SK-N-MC (cell line): ENCODE results near the gene CYB5R4.

Experiments used
- DNase-seq: peaks from one replicate; pipeline ENCODE4 v3.0.0-alpha.2; 2011; ENCODE audit warnings: low read depth, low spot score
- H3K27ac ChIP-seq: fragments of 200-600 bp; sonication (generic); 2 replicates; pipeline ENCODE4 v1.5.1; 2016; ENCODE audit warnings: mixed run types
- H3K36me3 ChIP-seq: fragments of 200-600 bp; sonication (generic); 2 replicates; pipeline ENCODE4 v1.6.1; 2017; ENCODE audit warnings: antibody characterized with exemption, low read length, mixed read lengths; ENCODE audit not compliant: insufficient read depth
- H3K4me3 ChIP-seq: fragments of 200-600 bp; sonication (generic); 2 replicates; pipeline ENCODE4 v1.5.1; 2016
- H3K9ac ChIP-seq: fragments of 200-600 bp; sonication (generic); 2 replicates; pipeline ENCODE4 v1.8.0; 2017; ENCODE audit warnings: mixed run types, mixed read lengths; ENCODE audit not compliant: insufficient read length
- H3K9me3 ChIP-seq: fragments of 200-600 bp; sonication (generic); 2 replicates; pipeline ENCODE4 v1.6.1; 2017; ENCODE audit warnings: low read depth, mild to moderate bottlenecking, antibody characterized with exemption, low read length, moderate library complexity, mixed read lengths
- EZH2 ChIP-seq: fragments of 200-600 bp; sonication (generic); IDR thresholded peaks from one replicate; pipeline ENCODE4 v1.6.1; 2017; ENCODE audit warnings: antibody characterized with exemption
- FOXP2 ChIP-seq: optimal IDR thresholded peaks from 2 replicates; pipeline ENCODE3; 2011; ENCODE audit warnings: mild to moderate bottlenecking, moderate library complexity; ENCODE audit not compliant: insufficient read depth; ENCODE audit errors: extremely low read length, control extremely low read depth
- POLR2AphosphoS5 ChIP-seq: IDR thresholded peaks from 2 replicates; pipeline ENCODE4 v1.6.1; 2012; ENCODE audit warnings: mild to moderate bottlenecking, low read depth, low read length, borderline replicate concordance

CYB5R4 gene, protein sequence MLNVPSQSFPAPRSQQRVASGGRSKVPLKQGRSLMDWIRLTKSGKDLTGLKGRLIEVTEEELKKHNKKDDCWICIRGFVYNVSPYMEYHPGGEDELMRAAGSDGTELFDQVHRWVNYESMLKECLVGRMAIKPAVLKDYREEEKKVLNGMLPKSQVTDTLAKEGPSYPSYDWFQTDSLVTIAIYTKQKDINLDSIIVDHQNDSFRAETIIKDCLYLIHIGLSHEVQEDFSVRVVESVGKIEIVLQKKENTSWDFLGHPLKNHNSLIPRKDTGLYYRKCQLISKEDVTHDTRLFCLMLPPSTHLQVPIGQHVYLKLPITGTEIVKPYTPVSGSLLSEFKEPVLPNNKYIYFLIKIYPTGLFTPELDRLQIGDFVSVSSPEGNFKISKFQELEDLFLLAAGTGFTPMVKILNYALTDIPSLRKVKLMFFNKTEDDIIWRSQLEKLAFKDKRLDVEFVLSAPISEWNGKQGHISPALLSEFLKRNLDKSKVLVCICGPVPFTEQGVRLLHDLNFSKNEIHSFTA

DNA sequence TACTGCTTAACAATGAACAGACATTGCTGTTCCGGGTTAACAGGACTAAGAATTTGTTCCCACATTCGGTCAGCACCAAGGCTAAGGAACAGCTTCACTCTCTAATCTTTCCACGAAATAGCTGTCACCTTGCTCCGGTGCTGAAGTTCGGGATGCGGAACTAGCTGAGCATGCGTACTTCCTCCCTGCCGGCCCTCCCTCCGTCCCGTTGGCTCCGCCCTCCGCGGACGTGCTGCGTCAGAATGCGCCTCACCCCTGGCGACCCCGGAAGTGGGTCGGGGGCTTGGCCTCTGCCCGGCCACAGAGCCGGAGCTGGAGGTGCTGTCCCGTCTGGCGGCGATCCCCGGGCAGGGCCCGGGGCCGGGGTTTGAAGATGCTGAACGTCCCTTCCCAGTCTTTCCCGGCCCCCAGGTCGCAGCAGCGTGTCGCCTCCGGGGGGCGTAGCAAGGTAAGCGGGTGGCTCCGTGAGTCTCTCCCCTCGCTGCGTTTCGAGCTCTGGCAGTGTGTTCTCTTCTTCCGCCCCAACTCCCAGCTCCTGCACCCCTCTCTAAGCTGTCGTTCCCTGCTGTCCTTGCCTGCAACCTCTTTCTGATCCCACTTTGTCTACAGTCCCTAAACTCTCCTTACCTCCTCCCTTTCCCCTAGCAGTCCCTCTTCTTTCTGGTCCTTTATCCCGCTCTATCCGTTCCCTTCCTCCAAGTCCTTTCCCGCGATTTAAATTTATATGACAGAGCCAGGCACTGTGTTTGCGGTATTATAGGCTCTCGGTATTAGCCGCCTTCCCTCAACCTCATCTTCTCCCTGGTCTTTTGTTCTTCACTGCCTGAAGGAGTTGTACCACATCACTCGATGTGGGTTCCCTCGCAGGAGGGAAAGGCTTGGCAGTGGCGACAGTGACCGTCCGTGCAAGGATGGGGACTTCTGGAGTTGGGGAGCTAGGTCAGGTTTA, at the start of gene CYB5R4:
Gene CYB5R4, plus strand, starts transcription at position 280 of the 949 bp plus-strand sequence. Its CDS starts 94 bp downstream, at position 374.
- H3K27ac ChIP-seq = no peak within 1 kb of the TSS
- DNase-seq = peak; percentile 78
- peak within 1 kb of the TSS; percentile 89 for H3K4me3 ChIP-seq
- TF ChIP-seq POLR2AphosphoS5 (peak; percentile 95), EZH2 (no peak)
- H3K36me3 ChIP-seq = no peaks in the 10 kb centered on the region
- peak within 1 kb of the TSS; percentile 70 for H3K9ac ChIP-seq
- no peaks in the 10 kb centered on the region for H3K9me3 ChIP-seq

DNA sequence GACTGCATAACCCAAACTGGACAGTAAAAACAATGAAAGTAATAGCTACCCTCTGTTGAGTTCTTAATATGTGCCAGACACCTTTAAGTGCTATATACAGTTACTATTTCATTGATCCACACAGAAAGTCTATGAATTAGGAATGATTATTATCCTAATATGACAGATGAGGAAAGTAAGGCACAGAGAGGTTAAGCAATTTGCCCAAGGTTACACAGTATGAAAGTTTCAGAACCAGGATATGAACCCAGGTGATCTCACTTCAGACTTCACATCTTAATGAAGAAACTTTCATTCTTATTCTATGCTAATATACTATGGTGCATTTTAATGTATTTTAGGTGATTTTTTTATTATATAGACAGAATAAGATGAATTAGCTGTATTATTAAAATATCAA, 46.9 kb upstream of the CYB5R4 start:
- no peak overlapping the region for H3K9ac ChIP-seq
- no peaks in the 10 kb centered on the region for H3K9me3 ChIP-seq
- TF ChIP-seq POLR2AphosphoS5 (no peak), EZH2 (no peak), FOXP2 (no peak)
- H3K4me3 ChIP-seq = no peak overlapping the region
- no peaks in the 10 kb centered on the region for H3K36me3 ChIP-seq
- DNase-seq = no peak
- H3K27ac ChIP-seq = no peak overlapping the region

DNA sequence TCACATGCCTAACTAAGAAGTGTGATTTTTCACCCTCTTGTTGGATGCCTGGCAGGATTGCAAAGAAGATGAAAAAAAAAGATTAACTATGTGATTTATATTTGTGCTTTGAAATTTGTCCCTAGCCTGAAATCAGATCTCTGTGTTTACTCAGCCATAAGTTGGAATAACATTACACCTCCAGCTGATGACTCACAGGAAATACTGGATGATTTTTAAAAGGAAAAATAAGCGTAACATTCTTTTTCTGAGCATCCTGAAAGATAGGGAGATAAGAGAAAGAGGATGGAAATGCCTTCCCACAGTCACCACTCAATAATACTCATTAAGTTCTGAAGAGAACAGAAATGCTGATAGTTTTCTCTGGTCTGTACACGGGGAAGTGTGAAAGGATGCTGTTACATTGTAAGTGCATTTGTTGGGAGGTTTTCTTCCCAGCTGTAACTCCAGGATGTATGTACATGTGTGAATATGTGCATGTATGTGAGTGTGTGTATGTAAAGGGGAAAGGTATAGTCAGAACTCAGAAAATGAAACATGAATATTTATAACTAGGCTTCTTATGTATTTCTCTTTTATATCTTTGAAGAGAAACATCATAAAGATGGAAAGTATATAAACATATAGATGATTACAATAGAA, 43.7 kb upstream of the CYB5R4 start:
- Histone ChIP-seq H3K9me3 (no peaks in the 10 kb centered on the region), H3K27ac (no peak overlapping the region), H3K36me3 (no peaks in the 10 kb centered on the region), H3K4me3 (no peak overlapping the region), H3K9ac (no peak overlapping the region)
- DNase-seq = no peak
- TF ChIP-seq FOXP2 (no peak), EZH2 (no peak), POLR2AphosphoS5 (no peak)

DNA sequence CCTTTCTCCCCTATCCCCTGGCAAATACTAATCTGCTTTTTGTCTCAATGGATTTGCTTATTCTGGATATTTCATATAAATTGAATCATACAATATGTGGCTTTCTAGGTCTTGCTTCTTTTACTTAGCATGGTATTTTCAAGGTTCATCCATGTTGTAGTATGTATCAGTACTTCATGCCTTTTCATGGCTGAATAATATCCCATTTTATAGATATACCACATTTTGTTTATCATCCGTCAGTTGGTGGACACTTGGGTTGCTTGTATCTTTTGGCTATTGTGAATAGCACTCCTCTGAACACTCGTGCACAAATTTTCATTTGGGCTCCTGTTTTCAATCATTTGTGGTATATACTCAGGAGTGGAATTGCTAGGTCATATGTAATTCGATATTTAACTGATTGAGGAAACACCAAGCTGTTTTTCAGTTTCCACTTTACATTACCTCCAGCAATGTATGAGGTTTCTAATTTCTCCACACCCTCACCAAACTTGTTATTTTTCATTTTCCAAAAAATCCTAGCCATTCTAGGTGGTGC, 36.8 kb upstream of the CYB5R4 start:
- DNase-seq = no peak
- no peaks in the 10 kb centered on the region for H3K9me3 ChIP-seq
- no peak overlapping the region for H3K27ac ChIP-seq
- H3K36me3 ChIP-seq = no peaks in the 10 kb centered on the region
- TF ChIP-seq EZH2 = no peak
- TF ChIP-seq FOXP2 = no peak
- no peak for TF ChIP-seq POLR2AphosphoS5
- no peak overlapping the region for H3K9ac ChIP-seq
- no peak overlapping the region for H3K4me3 ChIP-seq

DNA sequence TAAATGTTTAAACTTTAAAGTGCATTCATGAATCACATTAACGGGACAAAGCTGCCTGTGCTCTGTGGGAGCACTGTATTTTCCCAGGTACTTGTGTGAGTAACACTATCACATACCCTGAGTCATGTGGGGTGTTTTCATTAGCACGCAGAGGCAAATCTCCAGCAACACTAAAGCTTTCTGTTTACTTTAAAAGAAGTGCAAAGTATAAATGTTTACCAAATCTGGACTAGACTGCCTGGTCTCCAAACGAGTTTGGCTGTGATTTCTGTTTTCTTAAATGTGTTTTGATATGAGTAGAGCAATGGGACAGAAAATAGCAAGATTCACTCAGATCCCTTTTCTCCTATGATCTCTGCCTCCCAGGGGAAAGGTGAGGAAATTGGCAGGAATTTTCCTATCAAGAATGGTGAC, 35.1 kb upstream of the CYB5R4 start:
- no peaks in the 10 kb centered on the region for H3K9me3 ChIP-seq
- TF ChIP-seq POLR2AphosphoS5 (no peak), EZH2 (no peak), FOXP2 (no peak)
- no peak overlapping the region for H3K4me3 ChIP-seq
- no peak overlapping the region for H3K27ac ChIP-seq
- no peak overlapping the region for H3K9ac ChIP-seq
- no peak for DNase-seq
- H3K36me3 ChIP-seq = no peaks in the 10 kb centered on the region

DNA sequence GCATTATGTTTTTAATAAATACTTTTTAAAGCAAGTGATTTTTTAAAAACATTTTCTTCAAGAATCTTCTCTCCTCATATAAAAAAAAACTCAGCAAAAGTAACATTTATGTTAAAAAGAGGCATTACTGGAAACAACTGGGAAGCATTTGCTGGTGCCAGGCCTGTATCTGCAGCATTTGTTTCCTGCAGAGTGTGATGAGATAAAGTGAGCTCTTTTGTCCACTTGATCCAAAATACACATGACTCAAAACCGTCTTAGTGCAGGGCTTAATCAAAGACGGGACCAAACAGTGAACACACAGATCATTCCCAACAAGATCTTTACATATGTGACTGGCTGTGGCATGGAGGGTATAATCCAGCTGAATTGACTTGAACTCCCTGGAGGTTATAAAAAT, 34.7 kb upstream of the CYB5R4 start:
- no peak overlapping the region for H3K4me3 ChIP-seq
- H3K36me3 ChIP-seq = no peaks in the 10 kb centered on the region
- DNase-seq = no peak
- TF ChIP-seq FOXP2 (no peak), POLR2AphosphoS5 (no peak), EZH2 (no peak)
- H3K9me3 ChIP-seq = no peaks in the 10 kb centered on the region
- no peak overlapping the region for H3K9ac ChIP-seq
- no peak overlapping the region for H3K27ac ChIP-seq

DNA sequence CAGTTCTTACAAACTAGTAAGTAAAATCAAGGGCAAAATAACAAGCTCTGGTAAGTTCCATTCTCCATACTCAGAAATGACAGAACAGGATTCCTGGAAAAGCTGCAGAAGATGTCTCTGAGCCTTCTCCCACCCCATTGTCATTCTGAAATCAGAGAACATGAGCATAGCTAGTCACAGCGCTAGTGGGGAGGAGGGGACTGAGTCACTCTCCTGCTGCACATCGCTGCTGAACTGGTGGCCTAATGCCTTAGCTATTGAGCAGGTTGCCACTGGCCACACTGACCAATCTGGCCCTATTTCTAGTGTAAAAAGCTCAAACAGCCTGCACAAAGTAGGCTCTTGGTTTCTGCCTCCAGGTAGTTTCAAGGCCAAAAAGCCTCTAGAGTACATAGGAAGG, 32.4 kb upstream of the CYB5R4 start:
- Histone ChIP-seq H3K9ac (no peak overlapping the region), H3K27ac (no peak overlapping the region), H3K36me3 (no peaks in the 10 kb centered on the region), H3K4me3 (no peak overlapping the region), H3K9me3 (no peaks in the 10 kb centered on the region)
- no peak for TF ChIP-seq EZH2
- TF ChIP-seq FOXP2 = no peak
- TF ChIP-seq POLR2AphosphoS5 = no peak
- no peak for DNase-seq

DNA sequence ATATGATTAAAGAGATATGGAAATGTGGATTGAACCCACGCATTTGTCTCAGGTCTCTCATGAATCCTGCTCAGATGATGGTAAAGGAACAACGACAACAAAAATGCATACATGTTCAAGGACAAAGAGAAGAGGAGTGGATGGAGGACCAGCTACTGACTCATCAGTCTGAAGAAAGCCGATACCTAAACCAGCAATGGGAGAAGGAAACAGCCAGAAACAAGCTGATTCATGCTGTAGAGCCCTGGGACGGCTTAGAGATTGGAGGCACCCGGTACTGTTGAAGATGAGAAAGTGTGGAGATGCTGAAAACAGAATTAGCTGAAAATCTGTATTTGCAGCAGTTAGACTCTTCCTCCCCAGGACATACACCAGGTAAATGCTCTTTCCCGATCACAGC, 20.8 kb upstream of the CYB5R4 start:
- no peak for DNase-seq
- no peaks in the 10 kb centered on the region for H3K36me3 ChIP-seq
- no peak overlapping the region for H3K4me3 ChIP-seq
- TF ChIP-seq EZH2 (no peak), FOXP2 (no peak), POLR2AphosphoS5 (no peak)
- H3K9me3 ChIP-seq = no peaks in the 10 kb centered on the region
- no peak overlapping the region for H3K9ac ChIP-seq
- no peak overlapping the region for H3K27ac ChIP-seq
